ENCODE measurements around the gene CTU2. TPM values are rescaled to one million over a fixed set of nuclear protein-coding genes. Genes with fewer than 3 reads are reported as not detected.

CTU2 gene
- total RNA-seq, 1 donor from 2014 or later, result 21.3 TPM

- Histone ChIP-seq H3K27ac (no peak overlapping the region), H3K4me1 (no peaks in the 10 kb centered on the region), H3K4me3 (no peak overlapping the region), H3K27me3 (no peaks in the 10 kb centered on the region), H3K36me3 (peaks cover 80% of the 10 kb centered on the region), H3K9me3 (no peaks in the 10 kb centered on the region)
- intact Hi-C loops (cut with DNase I), result no loop called here
- no peak for TF ChIP-seq CTCF (IDR thresholded peaks at IDR 0.05)
- DNase-seq, result no peak
- ATAC-seq, result no peak
Observed at GRCh38 chr16:88726981-88727380, 20.7 kb downstream of the CTU2 start.

- ATAC-seq (no peak), DNase-seq (no peak)
- H3K9me3 ChIP-seq, result no peaks in the 10 kb centered on the region
- no peak for TF ChIP-seq CTCF (IDR thresholded peaks at IDR 0.05)
- no peaks in the 10 kb centered on the region for H3K4me1 ChIP-seq
- H3K4me3 ChIP-seq, result no peak overlapping the region
- no peak overlapping the region for H3K27ac ChIP-seq
- peaks cover 80% of the 10 kb centered on the region for H3K36me3 ChIP-seq
- H3K27me3 ChIP-seq, result no peaks in the 10 kb centered on the region
- intact Hi-C loops (cut with DNase I), result no loop called here
Observed at GRCh38 chr16:88727871-88728270, 21.6 kb downstream of the CTU2 start.

- Histone ChIP-seq H3K9me3 (no peaks in the 10 kb centered on the region), H3K27ac (no peak overlapping the region), H3K27me3 (no peaks in the 10 kb centered on the region), H3K36me3 (peaks cover 80% of the 10 kb centered on the region), H3K4me1 (no peaks in the 10 kb centered on the region), H3K4me3 (no peak overlapping the region)
- DNase-seq (no peak), ATAC-seq (no peak)
- intact Hi-C loops (cut with DNase I), result no loop called here
- TF ChIP-seq CTCF (IDR thresholded peaks at IDR 0.05), result no peak
Observed at GRCh38 chr16:88730632-88731607, 24.6 kb downstream of the CTU2 start.

- no peaks in the 10 kb centered on the region for H3K4me1 ChIP-seq
- no peaks in the 10 kb centered on the region for H3K27me3 ChIP-seq
- H3K9me3 ChIP-seq, result no peaks in the 10 kb centered on the region
- TF ChIP-seq CTCF (IDR thresholded peaks at IDR 0.05), result no peak
- H3K36me3 ChIP-seq, result peaks cover 75% of the 10 kb centered on the region
- intact Hi-C loops (cut with DNase I), result no loop called here
- no peak overlapping the region for H3K4me3 ChIP-seq
- H3K27ac ChIP-seq, result no peak overlapping the region
- DNase-seq (no peak), ATAC-seq (peak; percentile 2)
Observed at GRCh38 chr16:88731699-88732098, 25.4 kb downstream of the CTU2 start.

- Histone ChIP-seq H3K4me3 (no peak overlapping the region), H3K27me3 (no peaks in the 10 kb centered on the region), H3K4me1 (no peaks in the 10 kb centered on the region), H3K9me3 (no peaks in the 10 kb centered on the region), H3K36me3 (peaks cover 68% of the 10 kb centered on the region), H3K27ac (no peak overlapping the region)
- DNase-seq (no peak), ATAC-seq (peak; percentile 3)
- intact Hi-C loops (cut with DNase I), result no loop called here
- TF ChIP-seq CTCF (IDR thresholded peaks at IDR 0.05), result no peak
Observed at GRCh38 chr16:88732172-88732960, 26.1 kb downstream of the CTU2 start.

All from upper lobe of right lung (tissue), 1 donor.